Stimulated activated CD8-positive, alpha-beta memory T cell treated with anti-CD3 and anti-CD28 coated beads, Interleukin-15, amount 100 ng/mL, for 48 hours (primary cell): ENCODE measurements around the gene F11.
"Not testable (repeated sequence)": the region's sequence is repeated elsewhere in the genome, so short reads cannot be mapped to it uniquely, and the experiment has no call there.

Source experiments
- DNase-seq, 2 donors: peaks; one replicate each; pipeline ENCODE4 v3.0.0-alpha.2; 2020; ENCODE audit warnings: low read depth in 2 of 2

F11 gene

GRCh38 chr4:186249785-186250754 is 15.9 kb upstream of the F11 start:
- DNase-seq: no peak

DNA sequence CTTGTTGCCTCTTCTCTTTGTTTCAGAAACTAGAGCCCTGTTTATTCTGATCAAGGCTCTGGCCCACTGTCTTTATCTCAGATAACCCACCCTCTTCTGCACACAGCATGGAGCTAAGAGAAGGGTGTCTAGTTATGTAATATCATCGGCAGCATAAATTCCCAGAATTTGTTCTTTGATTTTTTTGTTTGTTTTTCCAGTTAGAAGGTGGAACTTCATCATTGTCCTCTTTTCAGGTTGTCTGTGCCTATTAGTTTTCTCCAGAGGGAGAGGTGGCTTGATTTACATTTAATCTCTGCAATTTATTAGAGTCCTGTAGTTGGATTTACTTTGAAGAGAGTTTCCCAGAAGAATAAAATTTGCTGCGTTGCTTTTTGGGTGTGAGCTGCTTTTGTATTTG is 15.2 kb upstream of the F11 start:
- no peak for DNase-seq

GRCh38 chr4:186255122-186255521 is 10.9 kb upstream of the F11 start:
- no peak for DNase-seq

- DNase-seq: no peak
These were observed 7.7 kb upstream of the F11 start for GRCh38 chr4:186258216-186258811.

DNA sequence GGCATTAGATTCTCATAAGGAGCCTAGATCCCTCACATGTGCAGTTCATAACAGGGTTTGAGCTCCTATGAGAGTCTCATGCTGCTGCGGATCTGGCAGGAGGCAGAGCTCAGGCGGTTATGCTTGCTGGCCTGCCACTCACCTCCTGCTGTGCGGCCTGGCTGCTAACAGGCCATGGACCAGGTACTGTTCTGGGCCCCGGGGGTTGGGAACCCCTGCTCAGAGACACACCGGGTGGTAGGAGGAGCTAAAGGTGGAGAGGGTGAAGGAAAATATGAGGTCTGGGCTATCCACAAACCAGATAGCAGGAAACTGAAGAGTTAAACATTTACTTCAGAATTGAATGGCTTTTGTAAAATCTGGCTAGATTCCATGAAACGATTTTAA is 5.9 kb upstream of the F11 start:
- no peak for DNase-seq

DNA sequence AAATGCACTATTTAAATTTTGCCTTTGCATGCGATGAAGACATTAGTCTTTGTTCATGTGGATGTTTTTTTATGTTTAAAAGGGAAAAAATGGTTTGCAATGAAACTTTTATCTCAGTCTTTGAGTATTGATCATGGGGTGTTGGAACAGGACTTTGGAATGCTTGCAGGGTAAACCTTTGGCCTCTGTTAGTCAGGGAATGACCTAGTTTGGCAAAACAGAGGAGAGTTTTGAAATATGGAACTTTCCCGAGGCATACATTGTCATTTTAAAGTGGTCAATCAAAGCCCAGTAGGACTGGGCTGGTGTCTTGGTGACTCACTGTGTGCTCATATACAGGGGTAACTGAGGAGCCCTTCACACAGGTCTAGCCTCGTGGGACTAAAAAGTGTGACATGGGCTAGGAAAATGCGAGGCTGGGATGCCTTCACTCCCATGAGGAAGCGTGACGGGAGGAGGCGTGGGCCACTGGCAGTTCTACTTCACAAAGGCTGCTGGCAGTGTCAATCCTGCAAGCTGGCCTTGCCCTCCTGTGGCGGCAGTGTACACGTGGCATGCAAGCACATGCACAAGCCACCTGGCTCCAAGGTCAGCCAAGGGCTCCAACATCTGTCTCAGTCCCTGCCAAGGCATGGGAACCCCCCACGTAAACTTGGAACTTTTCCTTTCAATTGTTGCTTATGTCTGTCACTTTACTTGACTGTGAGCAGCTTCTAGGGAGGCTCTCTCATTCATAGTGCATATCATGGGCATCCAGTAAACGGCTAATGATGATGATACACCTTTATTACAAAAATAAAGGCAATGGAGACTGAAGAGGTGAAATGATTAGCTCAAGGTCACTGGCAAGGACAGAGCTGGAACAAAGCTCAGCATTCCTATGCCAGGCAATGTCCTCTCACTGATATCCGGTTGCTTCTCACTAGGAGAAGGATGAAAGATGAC is 5.2 kb upstream of the F11 start:
- no peak for DNase-seq

- DNase-seq: no peak
These were observed 1.3 kb upstream of the F11 start for GRCh38 chr4:186264660-186265059.

DNA sequence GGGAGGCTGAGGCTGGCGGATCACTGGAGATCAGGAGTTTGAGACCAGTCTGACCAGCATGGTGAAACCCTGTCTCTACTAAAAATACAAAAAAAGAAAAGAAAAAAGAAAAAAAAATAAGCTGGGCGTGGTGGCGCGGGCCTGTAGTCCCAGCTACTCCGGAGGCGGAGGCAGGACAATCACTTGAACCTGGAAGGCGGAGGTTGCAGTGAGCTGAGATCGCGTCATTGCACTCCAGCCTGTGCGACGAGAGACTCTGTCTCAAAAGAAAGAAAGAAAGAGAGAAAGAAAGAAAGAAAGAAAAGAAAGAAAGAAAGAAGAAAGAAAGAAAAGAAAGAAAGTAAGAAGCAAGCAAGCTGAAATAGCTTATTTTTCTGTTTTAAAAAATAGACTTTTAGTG is 739 bp upstream of the F11 start:
- DNase-seq: not testable (repeated sequence)

DNA sequence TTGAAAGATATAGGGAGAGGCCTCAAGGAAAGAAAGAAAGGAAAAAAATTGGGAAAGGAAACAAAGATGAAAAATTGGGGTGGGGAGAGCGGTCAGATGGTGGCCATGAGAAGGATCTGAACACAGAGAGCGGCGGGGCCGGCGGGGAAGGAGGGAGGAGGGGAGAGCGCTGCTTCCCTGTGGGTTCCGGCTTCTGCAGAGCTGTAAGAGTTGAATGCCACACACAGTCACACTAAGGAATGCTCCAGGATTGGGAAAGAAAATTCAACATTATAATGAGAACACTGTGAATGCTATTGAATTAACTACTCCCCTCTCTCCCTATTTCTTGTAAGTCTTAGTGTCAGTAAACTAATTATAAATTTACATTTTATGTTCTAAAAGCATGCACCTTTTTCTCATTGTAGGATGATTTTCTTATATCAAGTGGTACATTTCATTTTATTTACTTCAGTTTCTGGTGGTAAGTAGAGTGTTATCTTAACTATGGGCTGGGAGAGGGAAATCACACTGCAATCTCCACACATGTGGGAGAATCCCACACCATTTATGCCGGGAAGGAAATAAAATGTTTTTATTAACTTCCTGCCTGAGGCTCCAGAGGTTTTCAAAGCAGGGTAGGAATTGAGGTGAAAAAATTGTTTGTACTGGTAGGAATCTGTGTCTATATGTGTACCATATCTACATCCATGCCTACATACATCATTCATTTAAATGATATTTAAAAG is 904 bp downstream of the F11 start:
- DNase-seq: no peak

DNA sequence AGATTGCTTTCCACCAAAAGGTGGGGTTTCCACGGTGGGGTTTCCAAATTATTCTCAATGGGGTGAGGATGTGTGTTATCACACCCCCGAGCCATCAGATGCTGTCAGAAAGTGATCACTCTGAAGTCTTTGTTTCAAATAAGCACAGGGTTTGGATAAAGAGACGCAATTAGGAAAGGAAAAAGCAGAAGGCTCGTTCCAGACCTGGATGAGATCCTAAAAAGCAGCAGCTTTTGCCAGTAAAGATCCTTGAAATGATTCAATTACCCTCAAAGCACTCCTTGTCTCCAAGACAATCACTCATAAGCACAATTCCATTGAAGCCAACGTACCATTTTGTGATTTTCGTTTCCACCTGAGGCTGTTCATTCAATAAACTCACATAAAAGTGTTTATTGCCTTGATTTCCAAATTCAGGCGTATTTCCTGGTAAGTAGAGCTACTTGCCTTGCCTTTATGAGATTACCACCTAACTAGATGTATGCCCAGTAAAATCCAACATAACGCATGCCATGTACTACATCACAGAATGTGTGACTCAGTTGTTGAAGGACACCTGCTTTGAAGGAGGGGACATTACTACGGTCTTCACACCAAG is 5.2 kb downstream of the F11 start:
- DNase-seq: no peak

DNA sequence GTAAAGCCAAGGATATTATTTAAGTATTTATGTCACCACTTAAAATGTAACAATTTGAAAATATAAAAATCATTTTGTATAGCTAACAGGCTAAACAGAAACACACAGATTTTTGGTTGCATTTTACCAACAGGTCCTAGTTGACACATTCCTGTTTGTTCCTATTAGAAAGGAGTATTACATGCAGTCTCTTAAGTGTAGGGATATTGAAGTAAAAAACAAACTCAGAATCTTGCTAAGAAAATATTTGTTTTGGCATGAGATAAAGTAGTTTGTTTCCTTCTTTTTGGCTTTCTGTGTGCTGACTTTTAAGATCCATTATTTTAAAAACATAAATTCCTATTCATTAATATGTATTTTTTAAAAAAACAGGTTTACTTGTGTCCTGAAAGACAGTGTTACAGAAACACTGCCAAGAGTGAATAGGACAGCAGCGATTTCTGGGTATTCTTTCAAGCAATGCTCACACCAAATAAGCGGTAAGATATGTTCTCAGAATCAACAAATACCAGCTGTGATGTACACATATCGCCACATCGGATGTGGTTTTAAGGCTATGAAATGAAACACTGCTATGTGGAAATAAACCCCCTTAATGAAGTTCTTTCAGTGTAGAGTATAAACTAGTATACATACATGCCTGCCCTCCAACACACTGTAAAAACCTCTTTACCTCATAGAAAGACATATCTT is 6.9 kb downstream of the F11 start:
- no peak for DNase-seq

GRCh38 chr4:186273392-186273789 is 7.4 kb downstream of the F11 start:
- DNase-seq: not testable (repeated sequence)

GRCh38 chr4:186283311-186283710 is 17.3 kb downstream of the F11 start:
- no peak for DNase-seq

- DNase-seq: no peak
These were observed 19.2 kb downstream of the F11 start for GRCh38 chr4:186285147-186285546.

DNA sequence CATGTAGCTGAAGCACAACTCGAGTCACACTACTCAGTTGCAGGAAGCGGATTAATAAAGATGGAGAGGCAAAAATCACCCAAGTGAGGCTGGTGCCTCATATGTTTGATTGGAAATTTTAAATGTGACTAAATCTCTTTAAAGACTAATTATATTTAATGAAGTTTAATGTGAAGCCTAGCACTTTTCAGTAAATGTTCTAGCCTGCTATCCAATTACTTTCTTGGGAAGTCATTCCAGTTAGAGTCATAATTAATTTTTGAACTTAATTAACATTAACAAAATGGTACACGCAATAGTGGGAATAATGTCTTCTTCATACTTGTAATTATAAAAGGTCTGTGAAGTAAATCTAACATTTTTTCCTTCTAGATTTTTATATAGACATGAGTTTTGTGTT is 20.6 kb downstream of the F11 start:
- no peak for DNase-seq

GRCh38 chr4:186291256-186291890 is 25.4 kb downstream of the F11 start:
- DNase-seq: no peak

GRCh38 chr4:186294160-186294559 is 28.2 kb downstream of the F11 start:
- peak in 1 of 2 donors; percentile 1 for DNase-seq

DNA sequence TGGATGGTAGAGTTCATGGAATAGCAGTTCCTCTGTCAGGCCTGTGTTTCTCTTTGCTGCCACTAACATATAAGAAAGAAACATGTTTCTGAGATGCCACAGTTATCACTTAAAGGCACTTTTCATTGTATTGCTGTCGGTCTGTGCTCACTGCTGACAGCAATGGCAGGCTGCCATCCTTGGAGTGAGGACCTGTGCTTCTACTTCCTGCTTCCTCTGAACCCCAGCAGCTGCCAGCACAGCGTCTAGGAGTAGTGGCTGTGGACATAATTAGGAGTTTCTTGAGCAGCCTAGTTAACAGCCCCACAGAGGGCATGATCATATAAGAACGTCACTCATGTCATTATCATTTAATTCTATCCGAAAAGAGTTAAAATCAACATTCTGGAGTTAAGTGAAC is 30.5 kb downstream of the F11 start:
- DNase-seq: no peak

GRCh38 chr4:186297013-186297645 is 31.1 kb downstream of the F11 start:
- DNase-seq: no peak
